ENCODE results near the gene NDOR1.

DNA sequence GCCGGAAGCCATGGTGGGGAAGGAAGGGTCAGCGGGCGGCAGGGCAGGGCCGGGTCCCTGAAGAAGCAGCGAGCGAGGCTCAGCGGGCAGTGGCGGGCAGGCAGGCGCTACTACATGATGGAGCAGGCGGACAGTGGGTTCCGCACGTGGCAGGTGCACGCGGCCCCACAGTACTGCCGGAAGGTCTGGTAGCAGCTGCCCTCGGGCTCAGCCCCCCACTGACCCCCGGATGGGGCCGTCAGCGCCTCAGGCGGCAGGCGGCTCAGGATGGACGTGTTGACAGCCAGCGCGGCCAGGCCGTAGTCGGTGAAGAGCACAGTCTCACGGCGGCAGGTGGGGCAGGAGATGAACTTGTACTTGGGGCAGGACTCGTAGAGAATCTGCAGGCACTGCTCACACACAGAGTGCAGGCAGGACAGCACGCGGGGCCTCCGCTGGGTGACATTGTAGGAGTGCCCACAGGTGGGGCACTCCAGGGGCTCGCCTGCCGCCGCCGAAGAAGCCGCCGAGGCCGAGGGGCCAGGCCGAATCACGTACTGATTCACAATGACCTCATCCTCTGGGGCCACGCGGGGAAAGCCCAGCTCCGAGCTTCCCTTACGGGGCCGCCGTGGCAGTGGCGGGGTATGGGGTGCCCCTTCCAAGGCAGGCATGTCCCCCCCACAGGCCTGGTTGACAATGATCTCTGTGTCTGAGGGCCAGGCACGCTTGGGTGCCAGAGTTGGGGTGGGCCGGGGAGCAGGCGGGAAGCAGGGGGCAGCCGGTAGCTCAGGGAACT, 15.0 kb downstream of the NDOR1 start:
- no peak for TF ChIP-seq SP2 (IDR thresholded peaks at IDR 0.05; ENCODE audit: low read length)
- TF ChIP-seq, protein P1, sequence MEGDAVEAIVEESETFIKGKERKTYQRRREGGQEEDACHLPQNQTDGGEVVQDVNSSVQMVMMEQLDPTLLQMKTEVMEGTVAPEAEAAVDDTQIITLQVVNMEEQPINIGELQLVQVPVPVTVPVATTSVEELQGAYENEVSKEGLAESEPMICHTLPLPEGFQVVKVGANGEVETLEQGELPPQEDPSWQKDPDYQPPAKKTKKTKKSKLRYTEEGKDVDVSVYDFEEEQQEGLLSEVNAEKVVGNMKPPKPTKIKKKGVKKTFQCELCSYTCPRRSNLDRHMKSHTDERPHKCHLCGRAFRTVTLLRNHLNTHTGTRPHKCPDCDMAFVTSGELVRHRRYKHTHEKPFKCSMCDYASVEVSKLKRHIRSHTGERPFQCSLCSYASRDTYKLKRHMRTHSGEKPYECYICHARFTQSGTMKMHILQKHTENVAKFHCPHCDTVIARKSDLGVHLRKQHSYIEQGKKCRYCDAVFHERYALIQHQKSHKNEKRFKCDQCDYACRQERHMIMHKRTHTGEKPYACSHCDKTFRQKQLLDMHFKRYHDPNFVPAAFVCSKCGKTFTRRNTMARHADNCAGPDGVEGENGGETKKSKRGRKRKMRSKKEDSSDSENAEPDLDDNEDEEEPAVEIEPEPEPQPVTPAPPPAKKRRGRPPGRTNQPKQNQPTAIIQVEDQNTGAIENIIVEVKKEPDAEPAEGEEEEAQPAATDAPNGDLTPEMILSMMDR (IDR thresholded peaks at IDR 0.05; ENCODE audit: control extremely low read depth in 1 of 3, insufficient read depth in 1 of 3, low read depth in 1 of 3, low read length in 3 of 3) = no peak
- no peak for TF ChIP-seq SRF (IDR thresholded peaks at IDR 0.05; ENCODE audit: low read depth, low read length)
- TF ChIP-seq, protein P2, sequence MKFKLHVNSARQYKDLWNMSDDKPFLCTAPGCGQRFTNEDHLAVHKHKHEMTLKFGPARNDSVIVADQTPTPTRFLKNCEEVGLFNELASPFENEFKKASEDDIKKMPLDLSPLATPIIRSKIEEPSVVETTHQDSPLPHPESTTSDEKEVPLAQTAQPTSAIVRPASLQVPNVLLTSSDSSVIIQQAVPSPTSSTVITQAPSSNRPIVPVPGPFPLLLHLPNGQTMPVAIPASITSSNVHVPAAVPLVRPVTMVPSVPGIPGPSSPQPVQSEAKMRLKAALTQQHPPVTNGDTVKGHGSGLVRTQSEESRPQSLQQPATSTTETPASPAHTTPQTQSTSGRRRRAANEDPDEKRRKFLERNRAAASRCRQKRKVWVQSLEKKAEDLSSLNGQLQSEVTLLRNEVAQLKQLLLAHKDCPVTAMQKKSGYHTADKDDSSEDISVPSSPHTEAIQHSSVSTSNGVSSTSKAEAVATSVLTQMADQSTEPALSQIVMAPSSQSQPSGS (IDR thresholded peaks at IDR 0.05; ENCODE audit: low read length) = no peak
- TF ChIP-seq EZH2 (IDR thresholded peaks at IDR 0.05; ENCODE audit: low read depth, low read length, severe bottlenecking) = no peak
- no peak for TF ChIP-seq RBBP5 (IDR thresholded peaks at IDR 0.05; ENCODE audit: borderline replicate concordance, low read depth, low read length)
- no peak for TF ChIP-seq EP300 (IDR thresholded peaks at IDR 0.05; ENCODE audit: borderline replicate concordance in 1 of 2, low read depth in 2 of 2, low read length in 2 of 2)
- no peak for TF ChIP-seq HDAC2 (IDR thresholded peaks at IDR 0.05; ENCODE audit: borderline replicate concordance in 1 of 2, low read depth in 2 of 2, low read length in 2 of 2)
- no peak for TF ChIP-seq POLR2A (IDR thresholded peaks at IDR 0.05; ENCODE audit: control extremely low read depth in 1 of 2, low read depth in 2 of 2, low read length in 2 of 2)
- TF ChIP-seq PHF8 (conservative IDR thresholded peaks at IDR 0.05; ENCODE audit: low read depth, low read length) = no peak
- no peak for TF ChIP-seq HDAC6 (IDR thresholded peaks at IDR 0.05; ENCODE audit: low read depth, low read length)

Data from H1 (cell line).